H1 (cell line): Measurements from ENCODE around the gene ETNK1.

Experiments used
- TAF1 ChIP-seq: IDR thresholded peaks from 2 replicates; pipeline ENCODE4 v1.6.1; 2011; ENCODE audit warnings: mild to moderate bottlenecking, low read depth, low read length
- TAF7 ChIP-seq: optimal IDR thresholded peaks from 2 replicates; pipeline ENCODE3; 2011; ENCODE audit warnings: low read depth, mild to moderate bottlenecking, inconsistent platforms, low read length, moderate library complexity, borderline replicate concordance
- ZNF274 ChIP-seq: IDR thresholded peaks from 2 replicates; pipeline ENCODE4 v1.7.0; 2012; ENCODE audit warnings: low read length, borderline replicate concordance; ENCODE audit errors: extremely low read depth
- TF ChIP-seq, protein P1 (sequence below), 3 experiments: IDR thresholded peaks; 1 replicate in 2 of 3; 2 replicates in 1 of 3; pipeline versions ENCODE4 v1.5.1 to v1.6.1; 2011; ENCODE audit warnings: low read length in 3 of 3, mild to moderate bottlenecking in 3 of 3, inconsistent platforms in 2 of 3, low read depth in 1 of 3, moderate library complexity in 1 of 3; ENCODE audit not compliant: insufficient read depth in 1 of 3; ENCODE audit errors: control extremely low read depth in 1 of 3

DNA sequence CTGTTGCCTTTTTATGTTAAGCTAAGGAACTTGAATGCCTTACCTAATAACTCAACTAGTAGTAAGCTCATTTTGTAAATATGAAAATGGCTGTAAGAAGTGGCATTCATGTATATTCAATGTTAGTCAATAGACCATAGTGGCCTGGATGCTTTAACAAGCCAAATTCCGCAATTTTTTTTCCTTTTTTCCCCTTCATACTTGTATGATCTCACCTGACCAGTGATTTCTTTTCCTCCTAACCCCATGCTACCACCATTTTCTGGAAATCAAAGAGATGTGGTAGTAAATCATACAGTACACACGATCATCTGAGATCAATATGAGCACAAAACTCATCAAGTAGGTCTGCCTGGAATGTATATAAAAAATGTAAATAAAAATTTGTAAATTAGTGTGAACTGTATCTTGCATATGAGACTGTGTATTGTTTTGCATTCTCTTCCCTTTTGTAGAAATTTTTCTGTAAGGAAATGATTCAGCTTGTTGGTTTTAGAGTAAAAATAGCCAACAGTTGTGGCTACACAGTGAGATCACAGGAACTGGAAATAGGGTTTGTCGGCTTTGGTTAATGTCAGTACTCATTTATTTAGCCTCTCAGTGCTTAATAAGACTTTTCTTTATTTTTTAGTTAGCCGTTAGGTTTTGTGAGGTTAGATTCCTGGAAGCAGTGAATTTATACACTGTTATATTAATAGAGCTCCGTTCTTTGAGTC lies 62.5 kb downstream of the ETNK1 start:
- TF ChIP-seq, protein P1, sequence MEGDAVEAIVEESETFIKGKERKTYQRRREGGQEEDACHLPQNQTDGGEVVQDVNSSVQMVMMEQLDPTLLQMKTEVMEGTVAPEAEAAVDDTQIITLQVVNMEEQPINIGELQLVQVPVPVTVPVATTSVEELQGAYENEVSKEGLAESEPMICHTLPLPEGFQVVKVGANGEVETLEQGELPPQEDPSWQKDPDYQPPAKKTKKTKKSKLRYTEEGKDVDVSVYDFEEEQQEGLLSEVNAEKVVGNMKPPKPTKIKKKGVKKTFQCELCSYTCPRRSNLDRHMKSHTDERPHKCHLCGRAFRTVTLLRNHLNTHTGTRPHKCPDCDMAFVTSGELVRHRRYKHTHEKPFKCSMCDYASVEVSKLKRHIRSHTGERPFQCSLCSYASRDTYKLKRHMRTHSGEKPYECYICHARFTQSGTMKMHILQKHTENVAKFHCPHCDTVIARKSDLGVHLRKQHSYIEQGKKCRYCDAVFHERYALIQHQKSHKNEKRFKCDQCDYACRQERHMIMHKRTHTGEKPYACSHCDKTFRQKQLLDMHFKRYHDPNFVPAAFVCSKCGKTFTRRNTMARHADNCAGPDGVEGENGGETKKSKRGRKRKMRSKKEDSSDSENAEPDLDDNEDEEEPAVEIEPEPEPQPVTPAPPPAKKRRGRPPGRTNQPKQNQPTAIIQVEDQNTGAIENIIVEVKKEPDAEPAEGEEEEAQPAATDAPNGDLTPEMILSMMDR (IDR thresholded peaks at IDR 0.05; ENCODE audit: control extremely low read depth in 1 of 3, insufficient read depth in 1 of 3, low read depth in 1 of 3, low read length in 3 of 3) = no peak
- no peak for TF ChIP-seq TAF1
- no peak for TF ChIP-seq TAF7
- TF ChIP-seq ZNF274 = no peak
